MM.1S (cell line): ENCODE data around the gene GAB2.

Source experiments
- DNase-seq: peaks from one replicate; pipeline ENCODE4 v3.0.0-alpha.2; 2015
- H2AFZ ChIP-seq: fragments of 300-600 bp; sonication (generic); 2 replicates; pipeline ENCODE4 v1.6.0; 2016; ENCODE audit warnings: antibody characterized with exemption, low read length
- H3F3A ChIP-seq: fragments of 300-600 bp; sonication (generic); 2 replicates; pipeline ENCODE4 v1.6.1; 2016; ENCODE audit warnings: mild to moderate bottlenecking, antibody characterized with exemption, low read length, moderate library complexity, mixed read lengths; ENCODE audit not compliant: insufficient read depth
- H3K27ac ChIP-seq: fragments of 300-600 bp; sonication (generic); 2 replicates; pipeline ENCODE4 v1.5.1; 2016; ENCODE audit warnings: mild to moderate bottlenecking, low read length
- H3K27me3 ChIP-seq: fragments of 300-600 bp; sonication (generic); replicated peaks from 2 replicates; pipeline ENCODE4 v1.6.0; 2016; ENCODE audit warnings: low read length; ENCODE audit not compliant: insufficient read depth
- H3K36me3 ChIP-seq: fragments of 300-600 bp; sonication (generic); replicated peaks from 2 replicates; pipeline ENCODE4 v1.6.1; 2016; ENCODE audit warnings: mild to moderate bottlenecking, low read length, mixed read lengths; ENCODE audit not compliant: insufficient read depth
- H3K4me1 ChIP-seq: fragments of 300-600 bp; sonication (generic); 2 replicates; pipeline ENCODE4 v1.6.1; 2016; ENCODE audit warnings: low read length, mixed read lengths
- H3K4me2 ChIP-seq: fragments of 300-600 bp; sonication (generic); 2 replicates; pipeline ENCODE4 v1.6.0; 2016; ENCODE audit warnings: low read depth, low read length
- H3K4me3 ChIP-seq: fragments of 300-600 bp; sonication (generic); 2 replicates; pipeline ENCODE4 v1.5.1; 2016; ENCODE audit warnings: low read length, mixed read lengths
- H3K79me2 ChIP-seq: fragments of 300-600 bp; sonication (generic); 2 replicates; pipeline ENCODE4 v1.6.1; 2016; ENCODE audit warnings: mixed run types, low read length, mixed read lengths
- H3K9ac ChIP-seq: fragments of 300-600 bp; sonication (generic); 2 replicates; pipeline ENCODE4 v1.6.1; 2016; ENCODE audit warnings: low read length, mixed read lengths
- H3K9me2 ChIP-seq: fragments of 300-600 bp; sonication (generic); replicated peaks from 2 replicates; pipeline ENCODE4 v1.6.1; 2016; ENCODE audit warnings: mild to moderate bottlenecking, low read length, mixed read lengths; ENCODE audit not compliant: insufficient read depth
- H3K9me3 ChIP-seq: fragments of 300-600 bp; sonication (generic); replicated peaks from 2 replicates; pipeline ENCODE4 v1.6.1; 2016; ENCODE audit warnings: mild to moderate bottlenecking, low read length, mixed read lengths; ENCODE audit not compliant: insufficient read depth
- H4K20me1 ChIP-seq: fragments of 300-600 bp; sonication (generic); 2 replicates; pipeline ENCODE4 v1.6.1; 2016; ENCODE audit warnings: mild to moderate bottlenecking, low read length, moderate library complexity, mixed read lengths; ENCODE audit not compliant: insufficient read depth
- EZH2 ChIP-seq: fragments of 300-600 bp; sonication (generic); optimal IDR thresholded peaks from 2 replicates; pipeline ENCODE3; 2017; ENCODE audit warnings: low read depth, mild to moderate bottlenecking, antibody characterized with exemption, low read length, mixed read lengths
- EZH2phosphoT487 ChIP-seq: fragments of 300-600 bp; sonication (generic); IDR thresholded peaks from 2 replicates; pipeline ENCODE4 v1.6.1; 2018; ENCODE audit warnings: antibody characterized with exemption, low read length
- TF ChIP-seq, protein P1 (sequence below): fragments of 300-600 bp; sonication (generic); IDR thresholded peaks from 2 replicates; pipeline ENCODE4 v1.5.1; 2016; ENCODE audit warnings: antibody characterized with exemption, low read length, mixed read lengths

GAB2 gene

GRCh38 chr11:78351193-78351592 lies 66.4 kb downstream of the GAB2 start:
- no peak for DNase-seq
- Histone ChIP-seq H3K4me3 (no peak overlapping the region), H3K9me3 (no peaks in the 10 kb centered on the region), H3K4me1 (peaks cover 25% of the 10 kb centered on the region), H3K36me3 (no peaks in the 10 kb centered on the region), H2AFZ (no peak overlapping the region), H3K27ac (no peak overlapping the region), H3K79me2 (no peaks in the 10 kb centered on the region), H4K20me1 (no peaks in the 10 kb centered on the region), H3K4me2 (no peak overlapping the region), H3F3A (0 out of 2 replicates have a peak, but pooled peaks cover 6% of the 10 kb centered on the region), H3K9ac (no peak overlapping the region), H3K27me3 (no peaks in the 10 kb centered on the region), H3K9me2 (no peaks in the 10 kb centered on the region)
- TF ChIP-seq EZH2 (no peak), EZH2phosphoT487 (no peak)
- TF ChIP-seq, protein P1, sequence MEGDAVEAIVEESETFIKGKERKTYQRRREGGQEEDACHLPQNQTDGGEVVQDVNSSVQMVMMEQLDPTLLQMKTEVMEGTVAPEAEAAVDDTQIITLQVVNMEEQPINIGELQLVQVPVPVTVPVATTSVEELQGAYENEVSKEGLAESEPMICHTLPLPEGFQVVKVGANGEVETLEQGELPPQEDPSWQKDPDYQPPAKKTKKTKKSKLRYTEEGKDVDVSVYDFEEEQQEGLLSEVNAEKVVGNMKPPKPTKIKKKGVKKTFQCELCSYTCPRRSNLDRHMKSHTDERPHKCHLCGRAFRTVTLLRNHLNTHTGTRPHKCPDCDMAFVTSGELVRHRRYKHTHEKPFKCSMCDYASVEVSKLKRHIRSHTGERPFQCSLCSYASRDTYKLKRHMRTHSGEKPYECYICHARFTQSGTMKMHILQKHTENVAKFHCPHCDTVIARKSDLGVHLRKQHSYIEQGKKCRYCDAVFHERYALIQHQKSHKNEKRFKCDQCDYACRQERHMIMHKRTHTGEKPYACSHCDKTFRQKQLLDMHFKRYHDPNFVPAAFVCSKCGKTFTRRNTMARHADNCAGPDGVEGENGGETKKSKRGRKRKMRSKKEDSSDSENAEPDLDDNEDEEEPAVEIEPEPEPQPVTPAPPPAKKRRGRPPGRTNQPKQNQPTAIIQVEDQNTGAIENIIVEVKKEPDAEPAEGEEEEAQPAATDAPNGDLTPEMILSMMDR = no peak

GRCh38 chr11:78350646-78351165 lies 66.9 kb downstream of the GAB2 start:
- no peaks in the 10 kb centered on the region for H3K9me3 ChIP-seq
- peak overlapping the region; percentile 16; the same call in 1 of the 2 replicates for H3K4me3 ChIP-seq
- no peaks in the 10 kb centered on the region for H3K9me2 ChIP-seq
- H4K20me1 ChIP-seq = no peaks in the 10 kb centered on the region
- DNase-seq = no peak
- H3K79me2 ChIP-seq = no peaks in the 10 kb centered on the region
- TF ChIP-seq EZH2phosphoT487 = no peak
- TF ChIP-seq EZH2 = no peak
- TF ChIP-seq, protein P1 = no peak
- H3K27me3 ChIP-seq = no peaks in the 10 kb centered on the region
- H3K9ac ChIP-seq = no peak overlapping the region
- H3K4me1 ChIP-seq = peaks cover 25% of the 10 kb centered on the region
- peak overlapping the region; percentile 20; the same call in 1 of the 2 replicates for H3K27ac ChIP-seq
- H3K4me2 ChIP-seq = peak overlapping the region; percentile 73; the same call in 1 of the 2 replicates
- H3K36me3 ChIP-seq = no peaks in the 10 kb centered on the region
- no peak overlapping the region for H2AFZ ChIP-seq
- 0 out of 2 replicates have a peak, but pooled peaks cover 6% of the 10 kb centered on the region for H3F3A ChIP-seq

GRCh38 chr11:78350091-78350645 lies 67.5 kb downstream of the GAB2 start:
- Histone ChIP-seq H3K9ac (peak overlapping the region; percentile 21; the same call in 1 of the 2 replicates), H3F3A (0 out of 2 replicates have a peak, but pooled peaks cover 6% of the 10 kb centered on the region), H3K4me1 (peaks cover 23% of the 10 kb centered on the region), H3K4me3 (peak overlapping the region; percentile 16; the same call in 1 of the 2 replicates), H3K9me2 (no peaks in the 10 kb centered on the region), H3K79me2 (no peaks in the 10 kb centered on the region), H2AFZ (0 out of 2 replicates have a peak overlapping the region, but pooled peaks have one; percentile 12), H3K27me3 (no peaks in the 10 kb centered on the region), H3K9me3 (no peaks in the 10 kb centered on the region), H3K36me3 (no peaks in the 10 kb centered on the region), H3K4me2 (peak overlapping the region; percentile 73), H4K20me1 (no peaks in the 10 kb centered on the region), H3K27ac (peak overlapping the region; percentile 20; the same call in 1 of the 2 replicates)
- TF ChIP-seq EZH2 (no peak), EZH2phosphoT487 (no peak)
- TF ChIP-seq, protein P1 = no peak
- no peak for DNase-seq
